GM15510 (cell line): Measurements from ENCODE around the gene SASH1.

Experiments used
- POLR2A ChIP-seq: IDR thresholded peaks from 3 replicates; pipeline ENCODE4 v1.6.1; 2011; ENCODE audit warnings: borderline replicate concordance; ENCODE audit not compliant: insufficient read length; ENCODE audit errors: extremely low read depth

Gene SASH1

DNA sequence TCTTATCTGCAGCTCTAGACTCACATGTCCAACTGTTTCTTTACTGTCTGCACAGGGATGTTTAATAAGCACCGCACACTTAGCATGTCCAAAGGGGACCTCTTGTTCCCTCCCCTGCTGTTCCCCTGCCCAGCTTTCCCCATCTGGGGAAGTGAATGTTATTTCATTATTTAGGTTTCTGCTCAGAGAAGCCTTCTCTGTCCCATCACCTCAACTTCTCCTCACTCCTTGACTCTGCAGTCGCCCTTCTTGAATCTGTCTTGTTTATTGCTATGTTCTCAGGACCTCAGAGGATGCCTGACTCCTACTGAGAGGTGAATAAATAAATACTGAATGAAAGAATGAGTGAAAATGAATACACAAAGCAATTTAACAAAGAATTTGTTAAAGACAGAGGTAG lies 121.0 kb downstream of the SASH1 start:
- TF ChIP-seq POLR2A: no peak

DNA sequence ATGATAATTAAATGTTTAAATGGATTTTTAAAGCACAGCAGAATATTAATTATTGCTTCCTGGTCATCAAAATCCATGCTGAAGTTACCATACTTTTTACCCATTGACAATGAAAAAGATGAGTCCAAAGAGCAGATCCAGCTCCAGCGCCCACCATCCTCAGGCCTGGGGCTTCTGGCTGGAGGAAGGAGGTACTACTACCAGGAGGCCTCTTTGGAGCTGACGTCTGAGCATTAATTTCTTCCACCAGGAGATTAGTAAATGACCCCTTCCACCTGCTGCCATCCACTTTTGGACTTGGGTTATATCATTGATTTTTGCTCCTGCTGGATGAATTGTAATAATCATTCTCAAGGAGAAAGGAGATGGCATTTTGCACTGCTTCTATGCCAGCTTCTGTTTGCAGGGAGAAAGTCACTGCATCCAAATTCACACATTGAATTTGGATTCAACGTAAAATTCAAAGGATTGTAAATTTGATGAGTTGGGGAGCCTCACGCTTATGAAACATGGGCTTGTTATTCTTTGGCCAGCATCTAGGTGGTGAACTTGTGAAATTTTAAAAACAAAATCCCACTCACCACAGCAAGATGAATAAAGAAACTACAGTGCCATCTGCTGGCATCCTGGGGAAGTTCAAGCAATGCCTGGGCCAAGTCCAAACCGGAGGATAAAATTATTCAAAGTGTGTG lies 121.8 kb downstream of the SASH1 start:
- TF ChIP-seq POLR2A: no peak

DNA sequence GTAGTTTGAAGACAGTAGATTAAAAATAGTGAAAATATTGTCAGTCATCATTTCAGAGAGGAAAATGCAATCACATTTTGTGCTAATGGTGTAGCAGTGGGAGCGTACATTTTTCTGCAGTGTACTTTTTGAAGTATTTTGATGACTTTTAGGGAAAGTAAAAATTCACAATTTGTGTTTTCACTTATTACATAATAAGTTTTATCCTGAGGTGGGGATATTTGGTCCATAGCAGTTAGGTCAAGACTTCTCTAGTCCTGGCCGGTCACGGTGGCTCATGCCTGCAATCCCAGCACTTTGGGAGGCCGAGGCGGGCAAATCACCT lies 122.3 kb downstream of the SASH1 start:
- TF ChIP-seq POLR2A: no peak

DNA sequence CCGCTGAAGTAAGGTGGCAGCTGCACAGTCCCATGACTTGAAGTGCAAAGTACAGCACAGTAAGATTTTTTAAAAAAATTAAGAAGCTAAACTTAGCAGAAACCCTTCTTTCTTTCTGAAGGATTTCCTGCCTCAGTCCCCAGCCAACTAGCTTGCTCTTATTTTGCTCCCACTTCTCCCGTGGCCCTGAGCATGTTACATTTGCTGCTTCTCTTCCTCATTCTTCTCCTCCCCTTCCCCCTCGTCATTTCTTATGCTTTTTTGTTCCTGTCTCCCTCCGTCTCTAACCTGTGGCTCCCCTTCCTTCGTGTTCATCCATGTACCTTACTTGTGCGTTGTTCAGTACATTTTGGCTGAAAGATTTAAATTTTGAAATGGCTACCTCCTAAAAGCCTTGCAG lies 123.0 kb downstream of the SASH1 start:
- TF ChIP-seq POLR2A: no peak

DNA sequence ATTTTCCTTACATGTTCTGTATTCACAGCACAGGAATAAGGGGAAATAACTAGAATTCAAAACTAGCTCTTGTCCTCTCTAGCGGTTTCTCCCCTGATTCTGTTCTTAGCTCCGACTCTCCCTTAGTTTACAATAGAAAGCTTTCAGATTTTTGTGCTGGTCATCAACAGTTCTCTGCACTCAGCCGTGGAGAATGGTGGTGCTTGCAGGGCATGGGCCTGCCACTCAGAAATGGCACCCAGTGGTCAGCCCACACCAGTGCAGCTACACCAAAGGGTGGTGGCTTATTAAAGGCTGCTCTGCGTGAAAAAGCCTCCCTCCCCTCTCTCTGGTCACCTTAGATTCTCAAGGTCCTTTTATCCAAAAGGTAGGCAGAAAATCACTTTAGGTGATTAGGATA lies 123.5 kb downstream of the SASH1 start:
- TF ChIP-seq POLR2A: no peak

DNA sequence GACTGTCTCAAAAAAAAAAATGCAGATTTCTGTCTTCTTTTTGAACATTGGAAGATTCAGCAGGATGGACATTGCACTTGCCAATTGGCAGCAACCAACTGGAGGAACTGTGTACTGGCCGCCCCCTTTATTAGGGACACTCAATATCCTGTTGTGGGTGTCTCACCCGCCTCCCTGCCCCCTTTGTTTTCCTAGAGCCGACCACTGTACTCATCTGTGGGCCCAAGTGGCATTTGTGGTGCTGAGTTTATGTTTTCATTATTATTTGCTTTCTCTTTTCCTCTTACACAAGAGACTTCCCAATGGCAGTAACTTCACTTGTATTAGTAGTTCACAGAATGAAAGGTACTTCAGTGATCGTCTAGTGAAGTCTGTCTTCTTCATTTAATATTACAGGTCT lies 125.3 kb downstream of the SASH1 start:
- TF ChIP-seq POLR2A: no peak

DNA sequence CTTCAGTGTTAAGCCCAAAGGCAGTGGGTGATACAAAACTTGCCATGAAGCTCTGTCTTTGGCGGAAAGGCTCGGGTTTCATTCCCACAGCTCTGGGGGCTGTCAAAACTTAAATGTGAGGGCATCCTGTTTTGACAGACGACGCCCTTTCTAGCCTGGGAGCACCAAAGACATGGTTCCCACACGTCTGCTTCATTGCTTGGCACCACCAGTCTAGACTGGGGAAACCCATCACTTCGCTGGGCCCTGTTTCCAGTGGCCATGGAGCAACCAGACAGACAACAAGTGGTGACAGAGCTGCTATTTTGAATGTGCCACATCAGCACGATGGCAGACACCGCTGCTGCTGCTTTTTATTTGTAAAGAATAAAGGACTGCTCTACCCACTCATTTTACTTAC lies 127.5 kb downstream of the SASH1 start:
- TF ChIP-seq POLR2A: no peak

DNA sequence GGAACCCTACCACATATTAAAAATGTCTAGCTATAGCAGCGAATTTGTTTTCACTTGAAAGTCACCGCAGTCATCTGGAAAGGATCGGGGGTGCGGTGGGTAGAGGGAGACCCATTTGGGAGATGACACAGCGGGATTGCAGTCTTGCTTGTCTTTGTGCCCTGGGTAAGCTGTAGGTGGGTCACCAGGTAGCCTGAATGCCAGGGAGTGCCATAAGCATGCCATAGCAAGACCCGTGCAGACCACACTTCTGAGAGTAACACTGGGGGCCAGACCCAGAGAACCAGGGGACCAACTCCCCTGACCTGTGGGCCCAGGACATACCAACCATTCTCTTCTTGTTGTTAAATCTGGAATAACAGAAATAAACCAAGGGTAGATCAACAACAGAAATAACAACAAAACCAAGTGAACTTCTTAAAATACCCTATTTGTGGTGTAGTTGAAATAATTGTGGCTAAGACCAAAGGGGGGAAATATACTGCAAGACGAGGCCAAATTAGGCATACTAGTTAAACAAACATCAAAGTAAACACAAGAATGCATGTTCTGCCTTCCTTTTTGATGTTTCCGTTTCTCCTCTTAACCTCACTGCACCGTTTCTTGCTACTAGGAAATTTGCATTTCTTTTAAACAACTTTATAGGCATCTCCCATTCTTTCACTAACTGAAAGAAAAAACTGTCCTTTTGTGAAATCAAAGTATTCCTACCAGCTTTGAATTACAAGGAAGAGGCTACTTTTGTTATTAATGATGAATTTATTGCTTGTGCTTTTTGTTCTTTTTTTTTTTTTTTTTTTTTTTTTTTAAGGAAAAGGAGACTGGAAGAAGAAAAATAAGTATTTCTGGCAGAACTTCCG lies 128.2 kb downstream of the SASH1 start:
- TF ChIP-seq POLR2A: no peak

DNA sequence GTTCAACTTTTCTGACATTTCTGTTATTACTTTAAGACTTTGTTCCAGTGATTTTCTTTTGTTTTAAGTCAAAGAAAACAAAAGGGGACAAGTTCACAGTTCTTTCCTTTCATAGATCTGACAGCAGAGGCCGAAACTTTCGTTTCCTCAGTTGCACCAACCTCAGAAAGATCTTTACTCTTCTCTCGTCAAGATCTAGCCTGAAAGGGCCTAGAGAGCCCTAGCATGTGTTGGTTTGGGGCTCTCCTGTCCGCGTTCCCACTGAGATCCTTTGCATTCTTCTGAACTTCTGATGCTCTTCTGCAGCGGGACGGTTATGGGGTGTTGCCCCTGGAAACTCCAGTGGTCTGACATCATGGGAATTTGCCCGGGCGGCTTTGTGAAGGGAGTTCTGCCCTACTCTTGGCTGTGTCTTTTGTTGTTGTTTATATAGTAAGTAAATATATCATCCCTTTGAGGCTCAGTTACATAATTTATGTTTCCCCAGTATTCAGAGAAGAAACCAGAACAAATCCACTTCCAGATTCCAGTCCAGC lies 129.1 kb downstream of the SASH1 start:
- TF ChIP-seq POLR2A: no peak

DNA sequence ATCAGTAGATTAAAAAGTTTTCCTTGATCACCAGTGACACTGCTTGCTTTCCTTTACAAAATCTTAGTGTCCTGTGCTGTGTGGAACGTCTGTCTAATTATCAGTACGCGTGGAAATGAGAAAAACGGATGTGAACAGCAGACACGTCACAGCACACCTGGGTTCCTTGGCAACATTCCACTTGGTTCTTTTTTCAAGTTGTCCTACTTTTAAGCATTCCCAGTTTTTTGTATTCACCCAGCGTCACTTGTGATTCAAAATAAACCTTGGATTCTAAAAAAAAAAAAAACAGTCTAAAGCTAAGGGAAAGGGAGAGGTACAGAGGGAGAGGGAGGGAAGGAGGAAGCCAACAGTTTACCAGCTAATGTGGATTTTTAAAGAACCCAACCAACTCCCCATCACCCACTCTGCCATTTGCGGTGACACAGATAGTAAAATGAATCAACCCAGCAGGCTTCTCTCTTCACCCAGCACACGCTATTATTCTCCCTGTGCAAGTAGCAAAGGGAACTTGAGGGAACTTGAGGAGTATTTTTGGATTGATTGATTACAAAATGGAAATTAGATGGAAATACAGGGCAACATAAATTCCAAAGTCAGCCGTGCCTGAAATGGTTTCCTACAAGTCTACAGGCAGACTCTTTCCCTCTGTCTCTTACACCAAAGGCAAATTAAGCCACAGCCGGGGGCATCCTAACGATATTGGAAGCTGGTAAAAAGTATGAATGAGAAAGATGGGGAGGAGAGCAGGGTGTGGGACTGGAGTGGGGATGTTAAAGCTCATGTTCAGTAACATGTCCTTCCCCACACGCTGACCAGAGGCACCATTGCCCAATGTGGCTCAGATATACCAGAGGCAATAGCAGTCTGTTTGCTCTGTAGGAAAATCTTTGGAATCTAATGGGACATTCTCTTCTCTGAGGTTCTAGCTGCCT lies 129.8 kb downstream of the SASH1 start:
- no peak for TF ChIP-seq POLR2A

DNA sequence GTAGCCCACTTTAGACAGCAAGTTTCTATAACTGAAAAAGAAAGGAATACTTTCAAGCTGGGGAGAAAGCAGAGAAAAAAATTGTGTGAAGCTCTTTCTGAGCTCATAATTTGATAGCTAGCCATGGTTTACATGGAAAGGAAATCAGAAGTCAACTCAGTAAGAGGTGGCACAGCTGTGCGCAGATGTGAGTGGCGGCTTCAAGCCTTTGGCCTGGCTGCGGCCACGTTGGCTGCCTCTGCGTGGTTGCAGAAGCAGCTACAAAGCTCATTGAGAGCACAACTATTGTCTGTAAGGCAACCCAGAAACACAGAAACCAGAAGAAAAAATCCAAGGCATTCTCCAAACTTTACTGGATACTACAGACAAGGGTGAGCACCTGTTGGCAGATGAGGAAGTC lies 136.9 kb downstream of the SASH1 start:
- TF ChIP-seq POLR2A: no peak

DNA sequence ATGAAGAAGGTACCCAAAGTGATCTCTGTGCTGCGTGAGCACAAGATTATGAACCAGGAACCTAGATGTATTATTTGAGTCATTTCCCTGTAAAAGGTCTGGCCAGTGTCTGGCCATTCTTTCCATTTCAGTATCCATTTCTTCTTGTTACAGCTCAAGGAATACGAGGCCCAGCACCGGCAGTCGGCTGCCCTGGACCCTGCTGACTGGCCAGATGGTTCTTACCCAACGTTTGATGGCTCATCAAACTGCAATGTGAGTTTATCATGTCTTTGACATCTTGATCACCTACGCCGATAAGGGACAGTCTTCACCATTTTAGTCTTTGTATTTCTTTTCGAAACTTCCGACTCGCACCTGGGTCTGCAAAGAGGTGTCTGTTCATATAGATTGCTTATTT lies 144.8 kb downstream of the SASH1 start:
- no peak for TF ChIP-seq POLR2A

DNA sequence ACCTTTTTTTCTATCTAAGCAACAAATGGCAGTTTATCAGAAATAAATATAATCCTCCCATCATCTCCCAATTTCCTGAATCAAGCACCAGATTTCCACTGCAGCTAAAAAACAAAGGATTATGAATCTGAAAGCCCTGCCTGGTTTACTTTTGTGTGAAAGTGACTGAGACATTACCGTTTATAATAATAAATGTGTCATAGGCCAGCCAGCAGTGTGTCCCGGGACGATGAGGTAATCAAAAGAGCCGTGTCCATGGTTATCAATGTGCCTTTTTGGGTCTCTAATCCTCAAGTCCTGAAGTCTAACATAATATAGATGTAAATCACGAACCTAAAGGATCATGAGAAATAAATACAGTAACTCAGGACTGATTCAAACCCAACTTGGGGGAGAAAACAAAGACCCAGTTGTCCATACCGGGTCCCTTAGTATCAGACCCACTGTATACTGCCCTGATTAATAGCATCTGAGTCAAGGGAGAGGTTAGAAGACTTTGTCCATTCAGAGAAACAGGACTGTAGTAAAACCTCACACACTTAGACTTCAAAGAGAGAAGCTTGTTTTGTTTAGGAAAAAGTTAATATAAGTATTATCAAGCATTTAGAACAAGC lies 149.1 kb downstream of the SASH1 start:
- TF ChIP-seq POLR2A: no peak

DNA sequence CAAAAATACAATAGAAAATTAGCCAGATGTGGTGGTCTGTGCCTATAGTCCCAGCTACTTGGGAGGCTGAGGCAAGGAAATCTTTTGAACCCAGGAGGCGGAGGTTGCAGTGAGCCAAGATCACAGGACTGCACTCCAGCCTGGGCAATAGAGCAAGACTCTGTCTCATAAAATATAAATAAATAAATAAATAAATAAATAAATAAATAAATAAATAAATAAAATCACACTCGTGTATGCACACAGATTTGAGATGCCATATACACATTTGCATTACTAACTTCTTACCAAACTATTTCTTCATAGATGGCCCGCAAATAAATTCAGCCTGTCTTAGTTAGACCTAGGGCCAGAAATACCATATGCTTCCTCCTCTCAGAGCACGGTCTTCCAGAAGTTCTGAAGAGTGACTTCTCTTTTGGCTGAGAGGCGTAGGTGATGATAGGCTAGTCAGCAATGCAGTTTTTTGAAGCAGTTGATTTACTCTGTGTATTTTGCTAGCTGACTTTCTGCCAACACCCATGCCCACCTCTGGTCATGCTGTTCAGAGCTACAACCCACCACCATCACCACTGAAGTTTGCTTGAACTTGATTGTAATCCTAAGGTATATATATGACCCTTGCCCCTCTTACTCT lies 150.1 kb downstream of the SASH1 start:
- no peak for TF ChIP-seq POLR2A
